A549 (cell line): ENCODE results near the gene ATP2B3. TPM values are rescaled to one million over a fixed set of nuclear protein-coding genes. Genes with fewer than 3 reads are reported as not detected.

Source experiments
- ATAC-seq, 2 experiments: fragments of 200-7000 bp in 1 of 2; fragments of >200 bp in 1 of 2; cut with Nextera tagmentation in 1 of 2; cut with Tn5 transposase in 1 of 2; 3 replicates each; pipeline versions ENCODE4 v1.8.0 to v1.9.1; 2018 to 2020; ENCODE audit warnings: mild to moderate bottlenecking in 1 of 2, moderate library complexity in 1 of 2
- CTCF ChIA-PET: fragments of 300-600 bp; sonication (Branson Sonifier 250); formaldehyde crosslinking; extraction: SDS; loops from one replicate; lab custom pipeline; 2021; ENCODE audit warnings: antibody characterized with exemption, inconsistent platforms; lab: Yijun Ruan, JAX
- POLR2A ChIA-PET: fragments of 350-600 bp; formaldehyde crosslinking; extraction: SDS; loops from one replicate; lab custom pipeline; 2021; ENCODE audit warnings: antibody characterized with exemption, inconsistent platforms; lab: Yijun Ruan, JAX
- DNase-seq, 2 experiments: peaks; one replicate each; pipeline versions ENCODE4 v3.0.0 to v3.0.0-alpha.2; 2011 to 2016; ENCODE audit warnings: low read depth in 1 of 2, low spot score in 1 of 2
- FAIRE-seq: peaks from 2 replicates; lab custom pipeline; 2011; peaks lifted over from hg19 to GRCh38; lab: Jason Lieb, UNC
- H3K27ac ChIP-seq, 2 experiments: fragments of >200 bp; sonication (Bioruptor Twin); formaldehyde crosslinking; 3 replicates each; pipeline ENCODE4 v1.5.1; 2016 to 2017
- H3K4me1 ChIP-seq: fragments of >200 bp; sonication (Bioruptor Twin); formaldehyde crosslinking; 3 replicates; pipeline ENCODE4 v1.6.1; 2016
- H3K4me2 ChIP-seq: fragments of >200 bp; sonication (Bioruptor Twin); formaldehyde crosslinking; 3 replicates; pipeline ENCODE4 v1.6.1; 2016
- H3K4me3 ChIP-seq: fragments of >200 bp; sonication (Bioruptor Twin); formaldehyde crosslinking; 3 replicates; pipeline ENCODE4 v1.5.1; 2016
- H3K9me3 ChIP-seq: fragments of >200 bp; sonication (Bioruptor Twin); formaldehyde crosslinking; 3 replicates; pipeline ENCODE4 v1.6.1; 2016
- CHD2 ChIP-seq: fragments of 150-350 bp; IDR thresholded peaks from 2 replicates; pipeline ENCODE4 v1.6.1; 2014; ENCODE audit warnings: low read length; ENCODE audit not compliant: partially characterized antibody
- EHMT2 ChIP-seq: fragments of 200-600 bp; sonication (generic); IDR thresholded peaks from 2 replicates; pipeline ENCODE4 v1.6.1; 2016; ENCODE audit warnings: antibody characterized with exemption, low read depth, mild to moderate bottlenecking, moderate library complexity
- EP300 ChIP-seq, 2 experiments: fragments of >200 bp; sonication (Bioruptor Twin); formaldehyde crosslinking; IDR thresholded peaks; 2 replicates in 1 of 2; 3 replicates in 1 of 2; pipeline ENCODE4 v1.6.1; 2016 to 2017
- ESRRA ChIP-seq: fragments of 150-350 bp; IDR thresholded peaks from 2 replicates; pipeline ENCODE4 v1.6.1; 2014; ENCODE audit warnings: mild to moderate bottlenecking, low read length, borderline replicate concordance
- FOSB ChIP-seq: fragments of 250-450 bp; sonication (Bioruptor Pico); IDR thresholded peaks from 2 replicates; pipeline ENCODE4 v1.5.0; 2020; ENCODE audit warnings: mild to moderate bottlenecking, moderate library complexity
- GATA3 ChIP-seq: IDR thresholded peaks from 2 replicates; pipeline ENCODE4 v1.6.1; 2012; ENCODE audit warnings: borderline replicate concordance
- HDAC2 ChIP-seq: fragments of 200-600 bp; sonication (generic); IDR thresholded peaks from 2 replicates; pipeline ENCODE4 v1.6.1; 2016
- HEYL ChIP-seq: fragments of 250-450 bp; sonication (Bioruptor Pico); IDR thresholded peaks from 2 replicates; pipeline ENCODE4 v1.8.0; 2021; ENCODE audit warnings: mild to moderate bottlenecking, moderate library complexity
- HOXB5 ChIP-seq: fragments of 250-450 bp; sonication (Bioruptor Pico); IDR thresholded peaks from 2 replicates; pipeline ENCODE4 v1.5.0; 2020; ENCODE audit warnings: mild to moderate bottlenecking, moderate library complexity
- JUNB ChIP-seq: fragments of >200 bp; sonication (Bioruptor Twin); formaldehyde crosslinking; IDR thresholded peaks from 2 replicates; pipeline ENCODE4 v1.6.1; 2016
- KDM1A ChIP-seq: fragments of 200-600 bp; sonication (generic); IDR thresholded peaks from 2 replicates; pipeline ENCODE4 v1.6.1; 2016; ENCODE audit warnings: low read depth, mild to moderate bottlenecking
- KDM5A ChIP-seq: fragments of 200-600 bp; sonication (generic); IDR thresholded peaks from 2 replicates; pipeline ENCODE4 v1.6.1; 2016; ENCODE audit warnings: antibody characterized with exemption, mild to moderate bottlenecking
- NFE2L2 ChIP-seq: fragments of 150-350 bp; conservative IDR thresholded peaks from 2 replicates; pipeline ENCODE4 v1.6.1; 2014; ENCODE audit warnings: low read length
- PHF8 ChIP-seq: fragments of 200-600 bp; sonication (generic); IDR thresholded peaks from 2 replicates; pipeline ENCODE4 v1.6.1; 2016; ENCODE audit warnings: low read depth, mild to moderate bottlenecking, antibody characterized with exemption, moderate library complexity, borderline replicate concordance
- RAD21 ChIP-seq, 2 experiments: fragments of >200 bp in 1 of 2; sonication (Bioruptor Twin) in 1 of 2; formaldehyde crosslinking in 1 of 2; IDR thresholded peaks in 1 of 2; conservative IDR thresholded peaks in 1 of 2; 2 replicates in 1 of 2; 3 replicates in 1 of 2; pipeline ENCODE4 v1.6.1; 2012 to 2018; ENCODE audit warnings: inconsistent platforms in 1 of 2
- RARB ChIP-seq: fragments of 250-450 bp; sonication (Bioruptor Pico); IDR thresholded peaks from 2 replicates; pipeline ENCODE4 v1.8.0; 2021; ENCODE audit warnings: mild to moderate bottlenecking, moderate library complexity
- RCOR1 ChIP-seq: fragments of 150-350 bp; IDR thresholded peaks from 2 replicates; pipeline ENCODE4 v1.6.1; 2014; ENCODE audit warnings: antibody characterized with exemption, low read length, low read depth
- RFX5 ChIP-seq: fragments of 450-650 bp; IDR thresholded peaks from 2 replicates; pipeline ENCODE4 v1.7.1; 2014; ENCODE audit warnings: antibody characterized with exemption, mild to moderate bottlenecking, moderate library complexity
- SMC3 ChIP-seq: fragments of >200 bp; sonication (Bioruptor Twin); formaldehyde crosslinking; IDR thresholded peaks from 3 replicates; pipeline ENCODE4 v1.6.1; 2018; ENCODE audit warnings: inconsistent platforms
- TFCP2L1 ChIP-seq: fragments of 250-450 bp; sonication (Bioruptor Pico); IDR thresholded peaks from 2 replicates; pipeline ENCODE4 v1.5.0; 2021; ENCODE audit warnings: mild to moderate bottlenecking
- TP53 ChIP-seq: fragments of 250-450 bp; sonication (Bioruptor Pico); IDR thresholded peaks from 2 replicates; pipeline ENCODE4 v1.5.0; 2021; ENCODE audit warnings: mild to moderate bottlenecking, moderate library complexity
- ZFP36 ChIP-seq: fragments of 450-650 bp; IDR thresholded peaks from 2 replicates; pipeline ENCODE4 v1.6.1; 2014; ENCODE audit warnings: borderline replicate concordance; ENCODE audit not compliant: partially characterized antibody
- WGBS: methylation state at CpG from one replicate; pipeline ENCODE4 v1.1.6; 2017; ENCODE audit errors: missing lambda C conversion rate; 5-methylcytosine and 5-hydroxymethylcytosine counted together
- polyA plus RNA-seq, 4 experiments: library from polyadenylated mRNA; depleted of rRNA in 3 of 4; stranded (reverse); fragments of >200 nt; fragmentation: RNase III in 1 of 4; extraction: RNeasy Plus Mini Kit Qiagen cat#74134 plus additional on column Dnase treatment in 1 of 4; gene quantifications; 2 replicates in 3 of 4; 3 replicates in 1 of 4; pipeline ENCODE4 v1.2.3, GENCODE V29; 2011 to 2017
- TF ChIP-seq, protein P1 (sequence below): fragments of >200 bp; sonication (Bioruptor Twin); formaldehyde crosslinking; IDR thresholded peaks from 3 replicates; pipeline ENCODE4 v1.6.1; 2016
- TF ChIP-seq, protein P2 (sequence below): fragments of 150-350 bp; IDR thresholded peaks from 2 replicates; pipeline ENCODE4 v1.6.1; 2014; ENCODE audit warnings: low read depth, mild to moderate bottlenecking, low read length
- TF ChIP-seq, protein P3 (sequence below): fragments of >200 bp; sonication (Bioruptor Twin); formaldehyde crosslinking; IDR thresholded peaks from 3 replicates; pipeline ENCODE4 v1.5.1; 2016
- TF ChIP-seq, protein P4 (sequence below): IDR thresholded peaks from 2 replicates; pipeline ENCODE4 v1.6.1; 2012
- TF ChIP-seq, protein P5 (sequence below): fragments of 250-450 bp; sonication (Bioruptor Pico); IDR thresholded peaks from 2 replicates; pipeline ENCODE4 v1.5.0; 2021; ENCODE audit warnings: mild to moderate bottlenecking, moderate library complexity, borderline replicate concordance

Gene ATP2B3
- polyA plus RNA-seq, 2 of the 4 experiments (the other 2 are of a cell fraction): 0.13 to 0.30 TPM

DNA sequence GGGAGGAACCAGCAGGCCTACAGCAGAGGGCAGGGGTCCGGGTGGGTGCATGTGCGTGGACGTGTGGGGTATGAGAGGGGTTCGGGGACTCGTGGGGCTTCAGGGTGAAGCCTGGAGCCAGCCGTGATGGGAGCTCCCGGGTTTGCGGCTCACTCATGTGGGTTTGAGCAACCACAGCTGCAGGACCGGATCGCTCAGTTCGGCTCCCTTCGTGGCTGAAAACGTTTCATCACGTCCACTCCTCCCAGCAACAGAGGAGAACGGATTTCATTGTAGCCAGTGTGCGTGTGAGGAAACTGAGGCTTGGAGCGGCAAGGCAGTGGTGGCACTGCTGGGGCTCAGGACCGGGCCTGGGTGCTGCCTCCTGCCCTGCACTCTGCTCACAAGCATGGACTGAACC is 12.1 kb upstream of the ATP2B3 start:
- Histone ChIP-seq H3K9me3 (no peaks in the 10 kb centered on the region), H3K4me2 (no peak overlapping the region), H3K4me3 (no peak overlapping the region), H3K4me1 (no peaks in the 10 kb centered on the region), H3K27ac (no peak overlapping the region)
- DNase-seq: no peak
- 67% methylated on average over 12 of the region's 18 CpGs for WGBS
- CTCF ChIA-PET: interaction anchor here (1.2 to 7.6 kb wide), 6 partner anchors 11 to 563 kb away, joined by 3 to 130 read pairs (median 23); partner anchors contain the start of genes BGN and HAUS7
- no peak for FAIRE-seq
- no peak for TF ChIP-seq EP300 (IDR thresholded peaks at IDR 0.05)
- no peak for TF ChIP-seq EHMT2
- no peak for TF ChIP-seq GATA3
- no peak for TF ChIP-seq KDM1A
- no peak for TF ChIP-seq RCOR1
- TF ChIP-seq HEYL (CRISPR knock-in tag): no peak
- TF ChIP-seq CHD2: no peak
- POLR2A ChIA-PET: no interaction called here
- ATAC-seq: no peak

DNA sequence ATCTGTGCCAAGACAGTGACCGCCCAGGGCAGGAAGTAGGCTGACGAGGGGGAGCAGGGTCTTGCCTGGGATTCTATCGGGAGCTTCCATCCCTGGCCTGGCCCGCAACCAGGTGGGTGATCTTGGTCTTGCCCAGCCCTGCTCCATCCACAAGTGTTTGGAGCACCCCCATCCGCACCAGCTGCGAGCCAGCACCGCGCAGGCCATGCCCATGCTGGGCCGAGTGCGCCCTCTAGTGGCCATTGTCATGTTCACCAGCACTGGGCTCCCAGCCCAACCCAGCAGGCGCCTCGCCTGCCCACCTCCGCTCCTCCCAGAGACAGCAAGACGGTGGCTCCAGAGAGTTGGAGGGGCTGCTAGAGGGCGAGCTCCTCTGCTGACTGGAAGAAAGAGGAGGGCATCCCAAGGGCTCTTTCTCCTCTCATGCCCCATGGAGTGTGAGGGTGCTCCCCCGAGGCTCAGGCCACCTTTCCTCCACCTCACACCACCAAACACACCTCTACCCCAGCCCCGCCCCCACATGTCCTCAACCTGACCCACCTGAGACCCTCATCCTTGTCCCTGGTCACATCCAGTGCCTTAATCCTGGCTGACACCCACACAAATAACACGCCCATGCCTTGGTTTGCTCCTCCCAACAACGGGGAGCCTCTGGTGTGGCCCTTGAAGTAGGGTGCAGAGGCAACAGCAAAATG is 9.8 kb upstream of the ATP2B3 start:
- WGBS: 9% methylated on average over 8 of the region's 19 CpGs
- POLR2A ChIA-PET: no interaction called here
- TF ChIP-seq RAD21 (conservative IDR thresholded peaks at IDR 0.05 in 1 of 2, IDR thresholded peaks at IDR 0.05 in 1 of 2) (peak; percentile 88 to 89), TP53 (CRISPR knock-in tag) (no peak), HEYL (CRISPR knock-in tag) (no peak), FOSB (no peak), PHF8 (no peak), EP300 (IDR thresholded peaks at IDR 0.05) (no peak), RARB (CRISPR knock-in tag) (no peak), HDAC2 (no peak), JUNB (no peak), TFCP2L1 (CRISPR knock-in tag) (no peak), SMC3 (peak; percentile 81), KDM5A (no peak), RFX5 (no peak), NFE2L2 (no peak), ESRRA (no peak), ZFP36 (no peak), HOXB5 (CRISPR knock-in tag) (no peak)
- TF ChIP-seq, protein P1, sequence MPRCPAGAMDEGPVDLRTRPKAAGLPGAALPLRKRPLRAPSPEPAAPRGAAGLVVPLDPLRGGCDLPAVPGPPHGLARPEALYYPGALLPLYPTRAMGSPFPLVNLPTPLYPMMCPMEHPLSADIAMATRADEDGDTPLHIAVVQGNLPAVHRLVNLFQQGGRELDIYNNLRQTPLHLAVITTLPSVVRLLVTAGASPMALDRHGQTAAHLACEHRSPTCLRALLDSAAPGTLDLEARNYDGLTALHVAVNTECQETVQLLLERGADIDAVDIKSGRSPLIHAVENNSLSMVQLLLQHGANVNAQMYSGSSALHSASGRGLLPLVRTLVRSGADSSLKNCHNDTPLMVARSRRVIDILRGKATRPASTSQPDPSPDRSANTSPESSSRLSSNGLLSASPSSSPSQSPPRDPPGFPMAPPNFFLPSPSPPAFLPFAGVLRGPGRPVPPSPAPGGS: no peak
- TF ChIP-seq, protein P2, sequence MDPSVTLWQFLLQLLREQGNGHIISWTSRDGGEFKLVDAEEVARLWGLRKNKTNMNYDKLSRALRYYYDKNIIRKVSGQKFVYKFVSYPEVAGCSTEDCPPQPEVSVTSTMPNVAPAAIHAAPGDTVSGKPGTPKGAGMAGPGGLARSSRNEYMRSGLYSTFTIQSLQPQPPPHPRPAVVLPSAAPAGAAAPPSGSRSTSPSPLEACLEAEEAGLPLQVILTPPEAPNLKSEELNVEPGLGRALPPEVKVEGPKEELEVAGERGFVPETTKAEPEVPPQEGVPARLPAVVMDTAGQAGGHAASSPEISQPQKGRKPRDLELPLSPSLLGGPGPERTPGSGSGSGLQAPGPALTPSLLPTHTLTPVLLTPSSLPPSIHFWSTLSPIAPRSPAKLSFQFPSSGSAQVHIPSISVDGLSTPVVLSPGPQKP: no peak
- TF ChIP-seq, protein P3, sequence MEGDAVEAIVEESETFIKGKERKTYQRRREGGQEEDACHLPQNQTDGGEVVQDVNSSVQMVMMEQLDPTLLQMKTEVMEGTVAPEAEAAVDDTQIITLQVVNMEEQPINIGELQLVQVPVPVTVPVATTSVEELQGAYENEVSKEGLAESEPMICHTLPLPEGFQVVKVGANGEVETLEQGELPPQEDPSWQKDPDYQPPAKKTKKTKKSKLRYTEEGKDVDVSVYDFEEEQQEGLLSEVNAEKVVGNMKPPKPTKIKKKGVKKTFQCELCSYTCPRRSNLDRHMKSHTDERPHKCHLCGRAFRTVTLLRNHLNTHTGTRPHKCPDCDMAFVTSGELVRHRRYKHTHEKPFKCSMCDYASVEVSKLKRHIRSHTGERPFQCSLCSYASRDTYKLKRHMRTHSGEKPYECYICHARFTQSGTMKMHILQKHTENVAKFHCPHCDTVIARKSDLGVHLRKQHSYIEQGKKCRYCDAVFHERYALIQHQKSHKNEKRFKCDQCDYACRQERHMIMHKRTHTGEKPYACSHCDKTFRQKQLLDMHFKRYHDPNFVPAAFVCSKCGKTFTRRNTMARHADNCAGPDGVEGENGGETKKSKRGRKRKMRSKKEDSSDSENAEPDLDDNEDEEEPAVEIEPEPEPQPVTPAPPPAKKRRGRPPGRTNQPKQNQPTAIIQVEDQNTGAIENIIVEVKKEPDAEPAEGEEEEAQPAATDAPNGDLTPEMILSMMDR: peak; percentile 84
- TF ChIP-seq, protein P4, sequence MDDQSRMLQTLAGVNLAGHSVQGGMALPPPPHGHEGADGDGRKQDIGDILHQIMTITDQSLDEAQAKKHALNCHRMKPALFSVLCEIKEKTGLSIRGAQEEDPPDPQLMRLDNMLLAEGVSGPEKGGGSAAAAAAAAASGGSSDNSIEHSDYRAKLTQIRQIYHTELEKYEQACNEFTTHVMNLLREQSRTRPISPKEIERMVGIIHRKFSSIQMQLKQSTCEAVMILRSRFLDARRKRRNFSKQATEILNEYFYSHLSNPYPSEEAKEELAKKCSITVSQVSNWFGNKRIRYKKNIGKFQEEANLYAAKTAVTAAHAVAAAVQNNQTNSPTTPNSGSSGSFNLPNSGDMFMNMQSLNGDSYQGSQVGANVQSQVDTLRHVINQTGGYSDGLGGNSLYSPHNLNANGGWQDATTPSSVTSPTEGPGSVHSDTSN: no peak
- TF ChIP-seq, protein P5, sequence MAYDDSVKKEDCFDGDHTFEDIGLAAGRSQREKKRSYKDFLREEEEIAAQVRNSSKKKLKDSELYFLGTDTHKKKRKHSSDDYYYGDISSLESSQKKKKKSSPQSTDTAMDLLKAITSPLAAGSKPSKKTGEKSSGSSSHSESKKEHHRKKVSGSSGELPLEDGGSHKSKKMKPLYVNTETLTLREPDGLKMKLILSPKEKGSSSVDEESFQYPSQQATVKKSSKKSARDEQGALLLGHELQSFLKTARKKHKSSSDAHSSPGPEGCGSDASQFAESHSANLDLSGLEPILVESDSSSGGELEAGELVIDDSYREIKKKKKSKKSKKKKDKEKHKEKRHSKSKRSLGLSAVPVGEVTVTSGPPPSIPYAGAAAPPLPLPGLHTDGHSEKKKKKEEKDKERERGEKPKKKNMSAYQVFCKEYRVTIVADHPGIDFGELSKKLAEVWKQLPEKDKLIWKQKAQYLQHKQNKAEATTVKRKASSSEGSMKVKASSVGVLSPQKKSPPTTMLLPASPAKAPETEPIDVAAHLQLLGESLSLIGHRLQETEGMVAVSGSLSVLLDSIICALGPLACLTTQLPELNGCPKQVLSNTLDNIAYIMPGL (CRISPR knock-in tag): no peak
- Histone ChIP-seq H3K4me1 (no peaks in the 10 kb centered on the region), H3K4me3 (no peak overlapping the region), H3K9me3 (no peaks in the 10 kb centered on the region), H3K27ac (peak overlapping the region in 1 of 2 experiments; percentile 48; a peak in 1 of 6 replicates), H3K4me2 (peak overlapping the region; percentile 53; the same call in 2 of the 3 replicates)
- CTCF ChIA-PET: interaction anchor here (0.6 to 7.6 kb wide), 37 partner anchors 9 to 566 kb away, joined by 3 to 130 read pairs (median 5); partner anchors contain the start of genes ATP2B3, BGN, HAUS7 and PNMA5
- peak; percentile 69 to 88 for DNase-seq
- ATAC-seq: peak; percentile 88 to 98
- FAIRE-seq: peak; percentile 99
